8988T (cell line): ENCODE measurements around the gene CPNE7.
"Not testable (repeated sequence)": the region's sequence is repeated elsewhere in the genome, so short reads cannot be mapped to it uniquely, and the experiment has no call there.

ENCODE experiments used
- DNase-seq: peaks from one replicate; pipeline ENCODE4 v3.0.0; 2011

The CPNE7 gene

GRCh38 chr16:89569506-89570341, 5.8 kb upstream of the CPNE7 start:
- no peak for DNase-seq

GRCh38 chr16:89570342-89570923, 5.1 kb upstream of the CPNE7 start:
- DNase-seq: no peak

DNA sequence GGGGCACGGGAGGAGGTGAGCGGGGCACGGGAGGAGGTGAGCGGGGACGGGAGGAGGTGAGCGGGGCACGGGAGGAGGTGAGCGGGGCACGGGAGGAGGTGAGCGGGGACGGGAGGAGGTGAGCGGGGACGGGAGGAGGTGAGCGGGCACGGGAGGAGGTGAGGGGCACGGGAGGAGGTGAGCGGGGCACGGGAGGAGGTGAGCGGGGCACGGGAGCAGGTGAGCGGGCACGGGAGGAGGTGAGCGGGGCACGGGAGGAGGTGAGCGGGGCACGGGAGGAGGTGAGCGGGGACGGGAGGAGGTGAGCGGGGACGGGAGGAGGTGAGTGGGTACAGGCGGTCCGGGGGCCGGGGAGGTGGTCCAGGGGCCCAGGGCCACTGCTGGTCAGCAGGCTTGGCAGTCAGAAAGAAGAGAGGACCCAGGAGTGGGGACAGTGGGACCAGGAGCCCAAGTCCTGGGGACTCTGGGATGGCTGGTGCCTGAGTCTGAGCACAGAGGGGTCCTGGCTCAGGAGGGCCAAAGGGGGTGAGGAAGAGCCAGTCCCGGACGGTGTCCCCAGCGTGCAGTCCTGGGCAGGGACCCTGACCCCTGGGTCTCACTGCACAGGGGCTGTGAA, 4.5 kb upstream of the CPNE7 start:
- not testable (repeated sequence) for DNase-seq

DNA sequence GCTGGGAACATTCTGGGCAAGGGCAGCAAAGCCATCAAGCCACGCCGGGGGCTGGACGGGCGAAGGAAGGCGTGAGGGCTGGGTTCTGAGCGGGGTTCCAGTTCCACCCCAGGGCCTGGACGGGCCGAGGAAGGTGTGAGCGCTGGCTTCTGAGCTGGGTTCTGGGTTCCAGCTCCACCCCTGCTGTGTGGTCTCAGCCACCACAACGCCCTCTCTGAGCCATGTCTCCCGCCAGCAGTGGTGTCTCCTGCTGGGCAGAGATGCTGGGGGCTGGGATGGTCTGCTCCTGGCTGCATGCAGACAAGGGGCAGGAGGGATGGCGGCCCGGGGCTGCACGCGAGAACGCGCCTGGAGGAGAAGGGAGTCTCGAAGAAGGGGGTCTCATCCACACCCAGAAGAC, 3.9 kb upstream of the CPNE7 start:
- DNase-seq: no peak

GRCh38 chr16:89572073-89572484, 3.5 kb upstream of the CPNE7 start:
- no peak for DNase-seq

DNA sequence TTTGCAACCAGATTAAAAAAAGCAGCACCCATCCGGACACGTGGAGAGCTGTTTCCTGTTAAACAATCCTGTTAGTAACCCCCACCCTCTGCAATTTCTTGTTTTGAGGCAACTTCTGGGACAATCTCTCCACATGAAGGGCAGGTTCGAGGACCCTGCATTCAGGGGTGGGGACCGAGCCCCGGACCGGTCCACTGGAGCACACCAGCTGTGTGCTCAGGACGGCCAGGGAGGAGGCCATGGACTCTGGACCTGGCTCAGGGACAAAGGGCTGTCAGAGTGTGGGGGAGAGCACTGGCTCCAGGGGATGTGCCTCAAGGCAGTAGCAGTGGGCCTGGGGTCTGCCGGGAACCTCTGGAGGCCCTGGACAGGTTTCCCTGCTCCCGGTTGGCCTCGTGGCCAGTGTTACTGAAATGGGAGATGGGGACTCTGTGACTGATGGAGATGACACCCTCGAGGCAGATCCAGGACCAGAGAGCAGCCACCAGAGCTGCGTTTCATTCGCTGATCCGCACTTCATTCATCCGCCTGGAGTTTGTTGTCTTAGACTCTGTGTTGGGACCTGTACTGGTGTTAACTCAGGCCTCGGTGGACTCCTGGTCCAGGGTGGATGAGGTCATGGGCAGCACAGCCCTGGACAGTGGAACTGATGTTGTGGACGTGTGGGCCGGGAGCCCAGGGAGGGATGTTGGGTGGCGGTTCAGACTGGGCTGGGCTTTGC, 2.9 kb upstream of the CPNE7 start:
- DNase-seq: no peak

- DNase-seq: no peak
Observed at GRCh38 chr16:89573826-89574680, 1.5 kb upstream of the CPNE7 start.

GRCh38 chr16:89574681-89575246, 794 bp upstream of the CPNE7 start:
- DNase-seq: peak; percentile 99

- no peak for DNase-seq
Observed at GRCh38 chr16:89576153-89577054, 846 bp downstream of the CPNE7 start.

DNA sequence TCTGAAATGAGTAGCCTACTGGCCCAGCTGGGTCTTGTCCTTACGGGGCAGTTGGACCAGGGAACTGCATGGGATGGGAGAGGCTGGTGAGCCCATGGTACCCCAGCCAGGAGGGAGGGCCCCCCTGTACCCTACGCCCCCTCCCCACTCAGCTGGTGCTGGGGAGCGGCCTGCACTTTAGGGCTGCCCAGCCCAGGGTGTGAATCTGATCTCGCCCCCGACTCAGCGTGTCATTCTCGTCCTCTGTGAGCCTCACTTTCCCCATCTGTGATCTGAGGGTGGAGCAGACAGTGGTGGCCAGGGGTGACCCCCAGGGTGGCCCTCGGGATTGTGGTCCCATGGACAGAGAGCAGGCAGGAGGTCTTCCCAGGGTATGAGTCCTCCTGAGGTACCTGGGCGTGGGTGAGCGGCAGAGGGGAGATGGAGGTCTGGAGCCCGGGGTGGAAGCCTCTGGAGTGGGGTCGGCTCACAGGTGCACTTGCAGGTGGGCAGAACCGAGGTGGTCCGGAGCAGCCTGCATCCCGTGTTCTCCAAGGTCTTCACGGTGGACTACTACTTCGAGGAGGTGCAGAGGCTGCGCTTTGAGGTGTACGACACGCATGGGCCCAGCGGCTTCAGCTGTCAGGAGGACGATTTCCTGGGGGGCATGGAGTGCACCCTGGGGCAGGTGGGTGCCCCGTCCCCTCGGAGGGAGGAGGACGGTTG, 1.6 kb downstream of the CPNE7 start:
- no peak for DNase-seq

DNA sequence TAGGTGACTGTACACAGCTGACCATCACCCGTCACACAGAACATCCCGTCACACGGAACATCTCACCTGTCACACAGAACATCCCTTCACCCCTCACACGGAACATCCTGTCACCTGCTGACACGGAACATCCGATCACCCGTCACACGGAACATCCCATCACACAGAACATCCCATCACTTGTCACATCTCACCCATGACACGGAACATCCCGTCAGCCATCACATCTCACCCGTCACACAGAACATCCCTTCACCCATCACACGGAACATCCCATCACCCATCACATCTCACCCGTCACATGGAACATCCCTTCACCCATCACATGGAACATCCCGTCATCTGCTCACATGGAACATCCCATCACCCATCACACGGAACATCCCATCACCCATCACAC, 3.8 kb downstream of the CPNE7 start:
- no peak for DNase-seq

- peak; percentile 98 for DNase-seq
Observed at GRCh38 chr16:89581045-89581695, 5.6 kb downstream of the CPNE7 start.

- no peak for DNase-seq
Observed at GRCh38 chr16:89581861-89582563, 6.5 kb downstream of the CPNE7 start.

- no peak for DNase-seq
Observed at GRCh38 chr16:89582614-89583196, 7.1 kb downstream of the CPNE7 start.

- DNase-seq: no peak
Observed at GRCh38 chr16:89583197-89583894, 7.8 kb downstream of the CPNE7 start.

GRCh38 chr16:89583895-89584644, 8.5 kb downstream of the CPNE7 start:
- DNase-seq: no peak
